Endothelial cell of umbilical vein (primary cell): ENCODE data around the gene SKOR2. TPM values are rescaled to one million over a fixed set of nuclear protein-coding genes. Genes with fewer than 3 reads are reported as not detected.
A peak's percentile ranks its signal among the peaks of the same experiment; 100 is the strongest.

Experiments used
- BruUV-seq: library from RNA; stranded (reverse); fragments of 400-500 nt; replicated peaks from 2 replicates; lab custom pipeline; 2021; lab: Mats Ljungman, UMichigan
- CTCF ChIA-PET: fragments of 300-600, 350-600 bp; sonication (Branson Sonifier 250); formaldehyde crosslinking; loops from one replicate; lab custom pipeline; 2021; ENCODE audit warnings: antibody characterized with exemption, inconsistent platforms; lab: Charles Lee
- POLR2A ChIA-PET: fragments of 300-600, 350-600 bp; sonication (Branson Sonifier 250); formaldehyde crosslinking; loops from one replicate; lab custom pipeline; 2021; ENCODE audit warnings: antibody characterized with exemption, inconsistent platforms; lab: Charles Lee
- DNase-seq: peaks from one replicate; pipeline ENCODE4 v3.0.0-alpha.2; 2011; ENCODE audit warnings: low read depth, low spot score
- FAIRE-seq: peaks from 2 replicates; lab custom pipeline; 2011; peaks lifted over from hg19 to GRCh38; lab: Jason Lieb, UNC
- H2AFZ ChIP-seq: 2 replicates; pipeline ENCODE4 v1.6.0; 2012; ENCODE audit warnings: low read depth, low read length, control low read depth, inconsistent platforms
- H3K27ac ChIP-seq: 2 replicates; pipeline ENCODE4 v1.5.1; 2011; ENCODE audit warnings: low read depth, mild to moderate bottlenecking, control low read depth, low read length, moderate library complexity; ENCODE audit not compliant: insufficient read depth
- H3K27me3 ChIP-seq, 2 experiments: 2 replicates each; pipeline versions ENCODE4 v1.6.0 to v1.6.1; 2011; ENCODE audit warnings: low read length in 2 of 2, mixed read lengths in 1 of 2; ENCODE audit not compliant: control insufficient read depth in 2 of 2, insufficient read depth in 2 of 2
- H3K36me3 ChIP-seq, 2 experiments: 2 replicates in 1 of 2; 3 replicates in 1 of 2; pipeline ENCODE4 v1.5.1; 2011; ENCODE audit warnings: low read length in 2 of 2, mild to moderate bottlenecking in 1 of 2, moderate library complexity in 1 of 2; ENCODE audit not compliant: control insufficient read depth in 2 of 2, insufficient read depth in 2 of 2; ENCODE audit errors: extremely low read depth in 1 of 2
- H3K4me1 ChIP-seq: 3 replicates; pipeline ENCODE4 v1.5.1; 2011; ENCODE audit warnings: mild to moderate bottlenecking, low read length; ENCODE audit not compliant: control insufficient read depth, insufficient read depth; ENCODE audit errors: extremely low read depth
- H3K4me2 ChIP-seq: 2 replicates; pipeline ENCODE4 v1.6.1; 2011; ENCODE audit warnings: low read length, control low read depth, mixed read lengths; ENCODE audit not compliant: insufficient read depth
- H3K4me3 ChIP-seq, 3 experiments: fragments of 200-600 bp in 1 of 3; sonication (generic), shearing (Covaris generic) in 1 of 3; replicated peaks in 1 of 3; 2 replicates each; pipeline ENCODE4 v1.5.1; 2011 to 2016; ENCODE audit warnings: control low read depth in 3 of 3, low read length in 3 of 3, mild to moderate bottlenecking in 2 of 3, inconsistent platforms in 1 of 3, low read depth in 1 of 3, moderate library complexity in 1 of 3; ENCODE audit not compliant: insufficient read depth in 1 of 3
- H3K79me2 ChIP-seq: 2 replicates; pipeline ENCODE4 v1.6.0; 2012; ENCODE audit warnings: low read length, inconsistent platforms; ENCODE audit not compliant: control insufficient read depth, insufficient read depth
- H3K9ac ChIP-seq: replicated peaks from 2 replicates; pipeline ENCODE3; 2011; ENCODE audit warnings: low read length, control low read depth; ENCODE audit not compliant: insufficient read depth; ENCODE audit errors: extremely low read depth
- H3K9me1 ChIP-seq: replicated peaks from 3 replicates; pipeline ENCODE4 v1.6.0; 2011; ENCODE audit warnings: mild to moderate bottlenecking, low read length; ENCODE audit not compliant: control insufficient read depth, insufficient read depth; ENCODE audit errors: extremely low read depth
- H3K9me3 ChIP-seq: replicated peaks from 2 replicates; pipeline ENCODE4 v1.5.1; 2012; ENCODE audit warnings: low read length, inconsistent platforms; ENCODE audit not compliant: control insufficient read depth, insufficient read depth
- H4K20me1 ChIP-seq: replicated peaks from 2 replicates; pipeline ENCODE3; 2011; ENCODE audit warnings: mild to moderate bottlenecking, low read length; ENCODE audit not compliant: control insufficient read depth, insufficient read depth; ENCODE audit errors: extremely low read depth
- EZH2 ChIP-seq: IDR thresholded peaks from 2 replicates; pipeline ENCODE4 v1.6.1; 2012; ENCODE audit warnings: borderline replicate concordance, low read depth, mild to moderate bottlenecking, moderate library complexity, low read length, inconsistent platforms; ENCODE audit not compliant: severe bottlenecking
- FOS ChIP-seq: IDR thresholded peaks from 2 replicates; pipeline ENCODE4 v1.6.1; 2011; ENCODE audit warnings: mild to moderate bottlenecking, low read length, moderate library complexity, borderline replicate concordance; ENCODE audit not compliant: insufficient read depth
- MYC ChIP-seq: IDR thresholded peaks from one replicate; pipeline ENCODE4 v1.6.1; 2011; ENCODE audit warnings: mild to moderate bottlenecking, low read depth, low read length
- dilution Hi-C: fragments of 300-500 bp; cut with MboI; formaldehyde crosslinking; loops from one replicate; pipeline ENCODE4 v1.15.0; 2019; ENCODE audit warnings: low sequenced_read_pairs; ENCODE audit not compliant: extremely low pct_ligation_motif_present
- intact Hi-C: fragments of 100-400 bp; cut with micrococcal nuclease; formaldehyde crosslinking; loops from one replicate; pipeline ENCODE4 v1.10.0; 2022
- polyA plus RNA-seq, 4 experiments: library from polyadenylated mRNA; depleted of rRNA in 3 of 4; stranded (reverse) in 3 of 4; unstranded in 1 of 4; fragments of >200 nt; gene quantifications; 2 replicates each; pipeline versions ENCODE4 v1.2.1 to v1.2.3, GENCODE V29; 2011 to 2012; ENCODE audit warnings: missing spikeins in 1 of 4
- total RNA-seq: library from RNA; stranded (reverse); gene quantifications from 2 replicates; pipeline ENCODE4 v1.2.3, GENCODE V29; 2021

Gene SKOR2
- total and polyA plus RNA-seq, 2 donors (not counting 3 experiments of a cell fraction or from before 2014, with no cell fraction given), result not detected

GRCh38 chr18:47263430-47264307 is 12.2 kb upstream of the SKOR2 start:
- POLR2A ChIA-PET, result no interaction called here
- DNase-seq, result no peak
- H3K9me1 ChIP-seq, result no peaks in the 10 kb centered on the region
- peaks cover 33 to 39% of the 10 kb centered on the region in 2 experiments for H3K27me3 ChIP-seq
- dilution Hi-C loops (no loop called here), intact Hi-C loops (no loop called here)
- no TSS peak for BruUV-seq
- CTCF ChIA-PET, result no interaction called here
- H2AFZ ChIP-seq, result no peak overlapping the region
- H3K9me3 ChIP-seq, result no peaks in the 10 kb centered on the region
- no peak overlapping the region for H3K27ac ChIP-seq
- no peak overlapping the region for H3K4me2 ChIP-seq
- no peaks in the 10 kb centered on the region for H3K4me1 ChIP-seq
- no peaks in the 10 kb centered on the region for H3K36me3 ChIP-seq
- TF ChIP-seq EZH2 (peak; percentile 12), FOS (no peak)
- no peak overlapping the region for H3K9ac ChIP-seq
- no peaks in the 10 kb centered on the region for H3K79me2 ChIP-seq
- no peak for FAIRE-seq
- H4K20me1 ChIP-seq, result no peaks in the 10 kb centered on the region
- no peak overlapping the region for H3K4me3 ChIP-seq

GRCh38 chr18:47263150-47263429 is 11.6 kb upstream of the SKOR2 start:
- BruUV-seq, result no TSS peak
- DNase-seq, result no peak
- Histone ChIP-seq H3K27me3 (peaks cover 33 to 39% of the 10 kb centered on the region in 2 experiments), H3K9me1 (no peaks in the 10 kb centered on the region), H4K20me1 (no peaks in the 10 kb centered on the region), H3K4me1 (no peaks in the 10 kb centered on the region), H3K9me3 (no peaks in the 10 kb centered on the region), H3K79me2 (no peaks in the 10 kb centered on the region), H2AFZ (no peak overlapping the region), H3K27ac (no peak overlapping the region), H3K4me3 (no peak overlapping the region), H3K9ac (no peak overlapping the region), H3K36me3 (no peaks in the 10 kb centered on the region), H3K4me2 (no peak overlapping the region)
- no peak for FAIRE-seq
- CTCF ChIA-PET, result no interaction called here
- POLR2A ChIA-PET, result no interaction called here
- dilution Hi-C loops (no loop called here), intact Hi-C loops (no loop called here)
- TF ChIP-seq MYC (no peak), EZH2 (peak; percentile 52)
